Epithelial cell of esophagus (primary cell): ENCODE data around the gene SGSH.

ENCODE experiments used
- DNase-seq: peaks from one replicate; pipeline ENCODE4 v3.0.0; 2010; ENCODE audit warnings: low read depth
- H3K4me3 ChIP-seq: 2 replicates; pipeline ENCODE4 v1.5.1; 2011; ENCODE audit warnings: mild to moderate bottlenecking, low read length, control low read depth
- TF ChIP-seq, protein P1 (sequence below): IDR thresholded peaks from 2 replicates; pipeline ENCODE4 v1.5.1; 2011; ENCODE audit warnings: low read depth, mild to moderate bottlenecking, low read length, control low read depth, inconsistent platforms; ENCODE audit not compliant: insufficient read depth; ENCODE audit errors: missing control alignments

The SGSH gene

GRCh38 chr17:80252871-80253270 is 32.7 kb upstream of the SGSH start:
- peak; percentile 82 for DNase-seq
- TF ChIP-seq, protein P1, sequence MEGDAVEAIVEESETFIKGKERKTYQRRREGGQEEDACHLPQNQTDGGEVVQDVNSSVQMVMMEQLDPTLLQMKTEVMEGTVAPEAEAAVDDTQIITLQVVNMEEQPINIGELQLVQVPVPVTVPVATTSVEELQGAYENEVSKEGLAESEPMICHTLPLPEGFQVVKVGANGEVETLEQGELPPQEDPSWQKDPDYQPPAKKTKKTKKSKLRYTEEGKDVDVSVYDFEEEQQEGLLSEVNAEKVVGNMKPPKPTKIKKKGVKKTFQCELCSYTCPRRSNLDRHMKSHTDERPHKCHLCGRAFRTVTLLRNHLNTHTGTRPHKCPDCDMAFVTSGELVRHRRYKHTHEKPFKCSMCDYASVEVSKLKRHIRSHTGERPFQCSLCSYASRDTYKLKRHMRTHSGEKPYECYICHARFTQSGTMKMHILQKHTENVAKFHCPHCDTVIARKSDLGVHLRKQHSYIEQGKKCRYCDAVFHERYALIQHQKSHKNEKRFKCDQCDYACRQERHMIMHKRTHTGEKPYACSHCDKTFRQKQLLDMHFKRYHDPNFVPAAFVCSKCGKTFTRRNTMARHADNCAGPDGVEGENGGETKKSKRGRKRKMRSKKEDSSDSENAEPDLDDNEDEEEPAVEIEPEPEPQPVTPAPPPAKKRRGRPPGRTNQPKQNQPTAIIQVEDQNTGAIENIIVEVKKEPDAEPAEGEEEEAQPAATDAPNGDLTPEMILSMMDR: peak; percentile 87
- no peak overlapping the region for H3K4me3 ChIP-seq

- no peak for DNase-seq
- H3K4me3 ChIP-seq: no peak overlapping the region
- TF ChIP-seq, protein P1: no peak
Observed at GRCh38 chr17:80251966-80252365, 31.8 kb upstream of the SGSH start.

DNA sequence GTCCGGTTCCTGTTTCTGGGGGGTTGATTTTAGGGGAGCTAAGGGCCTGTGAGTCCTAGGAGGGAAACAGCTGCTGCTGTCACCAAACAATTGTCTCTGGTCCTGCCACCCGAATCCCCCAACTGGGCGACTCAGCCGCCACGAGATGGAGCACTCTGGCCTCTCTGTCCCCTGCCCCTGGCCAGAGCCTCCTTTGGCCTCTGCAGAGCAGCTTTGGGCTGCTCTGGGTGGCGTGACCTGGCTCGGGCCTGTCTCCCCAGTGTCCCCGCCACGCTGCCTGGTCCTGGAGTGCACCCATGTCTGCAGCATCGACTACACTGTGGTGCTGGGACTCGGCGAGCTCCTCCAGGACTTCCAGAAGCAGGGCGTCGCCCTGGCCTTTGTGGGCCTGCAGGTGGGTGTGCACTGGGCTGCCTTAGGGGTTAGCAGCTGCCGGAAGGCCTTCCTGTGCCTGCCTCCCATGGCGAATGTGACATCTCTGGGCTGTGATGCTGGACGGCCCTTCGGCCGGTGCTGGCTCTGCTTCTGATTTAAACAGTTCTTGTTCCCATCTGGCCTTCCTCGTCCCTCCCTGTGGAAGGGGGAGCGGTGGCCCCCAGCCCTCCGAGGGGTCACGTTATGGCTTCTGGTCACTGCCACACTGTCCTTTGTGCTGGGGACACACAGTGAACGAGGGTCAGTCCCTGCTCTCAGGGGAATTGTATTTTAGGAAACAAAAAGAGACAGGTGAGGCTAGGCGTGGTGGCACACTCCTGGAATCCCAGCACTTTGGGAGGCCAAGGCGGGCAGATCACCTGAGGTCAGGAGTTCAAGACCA is 29.0 kb upstream of the SGSH start:
- TF ChIP-seq, protein P1: no peak
- no peak overlapping the region for H3K4me3 ChIP-seq
- DNase-seq: no peak

DNA sequence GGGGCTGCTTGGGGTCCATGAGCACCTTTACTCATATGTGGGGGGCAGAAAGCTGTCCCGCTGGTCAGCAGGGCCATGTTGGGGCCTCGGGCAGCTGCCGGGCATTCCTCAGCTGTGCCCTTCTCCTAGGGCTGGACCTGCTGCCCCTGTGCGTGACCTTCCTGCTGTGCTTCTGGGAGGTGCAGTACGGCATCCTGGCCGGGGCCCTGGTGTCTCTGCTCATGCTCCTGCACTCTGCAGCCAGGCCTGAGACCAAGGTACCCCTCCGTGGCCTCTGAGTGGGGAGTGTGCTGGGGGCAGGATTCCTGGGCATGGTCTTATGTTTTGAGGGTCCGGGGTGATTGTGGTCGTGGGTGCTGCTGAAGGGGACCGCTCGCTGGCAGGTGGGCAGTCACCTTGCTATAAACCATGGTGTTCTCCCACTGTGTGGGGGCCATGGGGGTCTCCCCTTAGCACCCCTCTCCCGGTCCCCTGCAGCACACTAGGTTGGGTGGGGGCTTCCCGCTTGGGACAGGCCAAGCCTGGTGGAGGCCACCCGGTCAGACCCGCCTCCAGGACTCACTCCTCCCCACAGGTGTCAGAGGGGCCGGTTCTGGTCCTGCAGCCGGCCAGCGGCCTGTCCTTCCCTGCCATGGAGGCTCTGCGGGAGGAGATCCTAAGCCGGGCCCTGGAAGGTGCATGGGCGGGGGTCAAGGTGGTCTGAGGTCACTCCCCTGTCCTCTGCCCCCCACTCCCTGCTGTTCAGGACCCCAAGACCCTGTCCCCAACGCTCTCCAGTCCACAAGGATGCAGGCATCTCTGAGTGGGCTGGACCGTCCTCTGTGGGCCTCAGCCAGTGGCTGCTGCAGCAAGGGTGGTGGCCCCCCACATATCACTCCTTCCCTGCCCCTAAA is 28.1 kb upstream of the SGSH start:
- no peak for DNase-seq
- TF ChIP-seq, protein P1: no peak

DNA sequence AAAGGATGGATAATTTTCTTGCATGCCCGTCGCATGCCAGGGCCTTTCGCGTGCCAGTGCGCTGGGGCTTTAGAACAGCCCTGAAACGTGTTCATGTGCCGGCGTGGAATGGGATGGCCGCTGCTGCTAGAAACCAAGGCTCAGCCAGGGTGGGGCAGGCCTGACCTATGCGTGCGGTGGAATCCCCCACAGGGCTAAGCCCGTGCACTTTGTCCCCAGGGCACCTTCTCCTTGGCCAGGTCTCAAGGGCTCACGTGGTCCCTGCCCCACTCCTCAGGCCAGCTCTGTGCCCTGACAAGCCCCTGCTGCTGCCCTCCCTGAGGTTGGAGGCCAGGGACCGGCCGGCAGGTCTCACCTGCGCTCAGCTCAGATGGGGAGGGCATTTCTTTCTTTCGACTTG is 27.4 kb upstream of the SGSH start:
- DNase-seq: no peak

More for the DNA sequence above, 28.1 kb upstream of the SGSH start:
- no peak overlapping the region for H3K4me3 ChIP-seq

GRCh38 chr17:80246726-80247125 is 26.6 kb upstream of the SGSH start:
- TF ChIP-seq, protein P1: no peak
- DNase-seq: no peak
- H3K4me3 ChIP-seq: no peak overlapping the region

More for the DNA sequence above, 27.4 kb upstream of the SGSH start:
- TF ChIP-seq, protein P1: no peak
- H3K4me3 ChIP-seq: no peak overlapping the region
